Measurements from ENCODE around the gene NAPG. TPM values are rescaled to one million over a fixed set of nuclear protein-coding genes. Genes with fewer than 3 reads are reported as not detected.

The NAPG gene
- total and polyA plus RNA-seq, 4 experiments from 2014 or later, result 14.6 to 29.2 (median 22.1) TPM

- Mint-ChIP-seq H3K9me3 (peaks cover 0 to 9% (median 4%) of the 10 kb centered on the region in 8 donors), H3K4me1 (no peaks in the 10 kb centered on the region), H3K4me3 (no peak overlapping the region), H3K36me3 (no peaks in the 10 kb centered on the region), H3K27me3 (peaks cover 35 to 41% of the 10 kb centered on the region in 2 donors), H3K27ac (no peak overlapping the region)
- ChIA-PET CTCF (ENCODE audit: partially characterized antibody) (no interaction called here), POLR2A (ENCODE audit: partially characterized antibody) (no interaction called here)
- no peak for DNase-seq
- intact Hi-C loops (cut with micrococcal nuclease), result no loop called here
- no peaks in the 10 kb centered on the region for H3K27me3 ChIP-seq (ENCODE audit: insufficient read depth, low read length)
- H3K27ac ChIP-seq (ENCODE audit: low read depth, low read length), result no peak overlapping the region
- no peaks in the 10 kb centered on the region for H3K9me3 ChIP-seq (ENCODE audit: control insufficient read depth in 1 of 2, low read length in 2 of 2)
- H3K4me1 ChIP-seq (ENCODE audit: insufficient read depth, low read length), result no peaks in the 10 kb centered on the region
- no peaks in the 10 kb centered on the region for H3K36me3 ChIP-seq (ENCODE audit: insufficient read depth, low read length)
- no peak overlapping the region for H3K4me3 ChIP-seq (ENCODE audit: low read length in 2 of 2)
Observed at GRCh38 chr18:10514082-10514481, 11.7 kb upstream of the NAPG start.

GRCh38 chr18:10514601-10515000 lies 11.2 kb upstream of the NAPG start:
- Histone ChIP-seq H3K4me1 (ENCODE audit: insufficient read depth, low read length) (no peaks in the 10 kb centered on the region), H3K9me3 (ENCODE audit: control insufficient read depth in 1 of 2, low read length in 2 of 2) (no peaks in the 10 kb centered on the region), H3K36me3 (ENCODE audit: insufficient read depth, low read length) (no peaks in the 10 kb centered on the region), H3K4me3 (ENCODE audit: low read length in 2 of 2) (no peak overlapping the region), H3K27ac (ENCODE audit: low read depth, low read length) (no peak overlapping the region), H3K27me3 (ENCODE audit: insufficient read depth, low read length) (no peaks in the 10 kb centered on the region)
- DNase-seq, result no peak
- no peak overlapping the region for H3K4me3 Mint-ChIP-seq
- ChIA-PET CTCF (ENCODE audit: partially characterized antibody) (no interaction called here), POLR2A (ENCODE audit: partially characterized antibody) (no interaction called here)
- peaks cover 0 to 6% (median 4%) of the 10 kb centered on the region in 8 donors for H3K9me3 Mint-ChIP-seq
- H3K4me1 Mint-ChIP-seq, result peaks cover 0 to under 1% (median 0%) of the 10 kb centered on the region in 4 donors
- intact Hi-C loops (cut with micrococcal nuclease), result no loop called here
- no peak overlapping the region for H3K27ac Mint-ChIP-seq
- no peaks in the 10 kb centered on the region for H3K36me3 Mint-ChIP-seq
- peaks cover 39 to 43% of the 10 kb centered on the region in 2 donors for H3K27me3 Mint-ChIP-seq

GRCh38 chr18:10515456-10515855 lies 10.4 kb upstream of the NAPG start:
- intact Hi-C loops (cut with micrococcal nuclease), result no loop called here
- no peak for DNase-seq
- H3K27me3 Mint-ChIP-seq, result peaks cover 41 to 43% of the 10 kb centered on the region in 2 donors

GRCh38 chr18:10516078-10516477 lies 9.7 kb upstream of the NAPG start:
- intact Hi-C loops (cut with micrococcal nuclease), result no loop called here
- H3K36me3 Mint-ChIP-seq, result no peaks in the 10 kb centered on the region
- CTCF ChIA-PET (ENCODE audit: partially characterized antibody), result interaction anchor here (1.2 kb wide), 1 partner anchor 544 kb away, joined by 3 read pairs; no protein-coding TSS in a partner anchor

More at GRCh38 chr18:10515456-10515855, 10.4 kb upstream of the NAPG start:
- Histone ChIP-seq H3K27ac (ENCODE audit: low read depth, low read length) (no peak overlapping the region), H3K4me1 (ENCODE audit: insufficient read depth, low read length) (no peaks in the 10 kb centered on the region), H3K4me3 (ENCODE audit: low read length in 2 of 2) (no peak overlapping the region), H3K9me3 (ENCODE audit: control insufficient read depth in 1 of 2, low read length in 2 of 2) (no peaks in the 10 kb centered on the region), H3K36me3 (ENCODE audit: insufficient read depth, low read length) (no peaks in the 10 kb centered on the region), H3K27me3 (ENCODE audit: insufficient read depth, low read length) (no peaks in the 10 kb centered on the region)
- H3K27ac Mint-ChIP-seq, result no peak overlapping the region
- ChIA-PET POLR2A (ENCODE audit: partially characterized antibody) (no interaction called here), CTCF (ENCODE audit: partially characterized antibody) (interaction anchor here (1.2 kb wide), 1 partner anchor 543 kb away, joined by 3 read pairs; no protein-coding TSS in a partner anchor)
- H3K4me3 Mint-ChIP-seq, result no peak overlapping the region
- H3K36me3 Mint-ChIP-seq, result no peaks in the 10 kb centered on the region
- H3K9me3 Mint-ChIP-seq, result peaks cover 0 to 6% (median 0%) of the 10 kb centered on the region in 8 donors
- H3K4me1 Mint-ChIP-seq, result peaks cover 0 to 5% (median 2%) of the 10 kb centered on the region in 4 donors

GRCh38 chr18:10518595-10519255 lies 7.1 kb upstream of the NAPG start:
- H3K27me3 Mint-ChIP-seq, result peaks cover 33 to 40% of the 10 kb centered on the region in 2 donors
- Histone ChIP-seq H3K4me1 (ENCODE audit: insufficient read depth, low read length) (no peaks in the 10 kb centered on the region), H3K9me3 (ENCODE audit: control insufficient read depth in 1 of 2, low read length in 2 of 2) (no peaks in the 10 kb centered on the region), H3K27me3 (ENCODE audit: insufficient read depth, low read length) (no peaks in the 10 kb centered on the region), H3K4me3 (ENCODE audit: low read length in 2 of 2) (no peak overlapping the region), H3K36me3 (ENCODE audit: insufficient read depth, low read length) (no peaks in the 10 kb centered on the region), H3K27ac (ENCODE audit: low read depth, low read length) (no peak overlapping the region)
- CTCF ChIA-PET (ENCODE audit: partially characterized antibody), result interaction anchor here (0.7 to 3.8 kb wide), 4 partner anchors 9 to 546 kb away, joined by 3 to 42 read pairs (median 4); no protein-coding TSS in a partner anchor
- no peak for DNase-seq
- H3K4me1 Mint-ChIP-seq, result peaks cover 0 to 5% (median 2%) of the 10 kb centered on the region in 4 donors
- intact Hi-C loops (cut with micrococcal nuclease), result no loop called here
- POLR2A ChIA-PET (ENCODE audit: partially characterized antibody), result no interaction called here
- no peaks in the 10 kb centered on the region for H3K36me3 Mint-ChIP-seq
- H3K27ac Mint-ChIP-seq, result no peak overlapping the region
- peaks cover 0 to 6% (median 0%) of the 10 kb centered on the region in 8 donors for H3K9me3 Mint-ChIP-seq
- H3K4me3 Mint-ChIP-seq, result no peak overlapping the region

More at GRCh38 chr18:10516078-10516477, 9.7 kb upstream of the NAPG start:
- Histone ChIP-seq H3K4me1 (ENCODE audit: insufficient read depth, low read length) (no peaks in the 10 kb centered on the region), H3K36me3 (ENCODE audit: insufficient read depth, low read length) (no peaks in the 10 kb centered on the region), H3K9me3 (ENCODE audit: control insufficient read depth in 1 of 2, low read length in 2 of 2) (no peaks in the 10 kb centered on the region), H3K27ac (ENCODE audit: low read depth, low read length) (no peak overlapping the region), H3K4me3 (ENCODE audit: low read length in 2 of 2) (no peak overlapping the region), H3K27me3 (ENCODE audit: insufficient read depth, low read length) (no peaks in the 10 kb centered on the region)
- Mint-ChIP-seq H3K27ac (no peak overlapping the region), H3K27me3 (peaks cover 39 to 43% of the 10 kb centered on the region in 2 donors), H3K4me3 (no peak overlapping the region), H3K4me1 (peaks cover 0 to 5% (median 2%) of the 10 kb centered on the region in 4 donors), H3K9me3 (peaks cover 0 to 6% (median 0%) of the 10 kb centered on the region in 8 donors)
- POLR2A ChIA-PET (ENCODE audit: partially characterized antibody), result no interaction called here
- DNase-seq, result no peak

- H3K4me1 Mint-ChIP-seq, result peaks cover 2 to 7% (median 4%) of the 10 kb centered on the region in 4 donors
- Histone ChIP-seq H3K4me3 (ENCODE audit: low read length in 2 of 2) (no peak overlapping the region), H3K9me3 (ENCODE audit: control insufficient read depth in 1 of 2, low read length in 2 of 2) (no peaks in the 10 kb centered on the region), H3K4me1 (ENCODE audit: insufficient read depth, low read length) (no peaks in the 10 kb centered on the region), H3K27me3 (ENCODE audit: insufficient read depth, low read length) (no peaks in the 10 kb centered on the region), H3K36me3 (ENCODE audit: insufficient read depth, low read length) (no peaks in the 10 kb centered on the region), H3K27ac (ENCODE audit: low read depth, low read length) (no peak overlapping the region)
- DNase-seq, result no peak
- POLR2A ChIA-PET (ENCODE audit: partially characterized antibody), result no interaction called here
- peaks cover 28 to 38% of the 10 kb centered on the region in 2 donors for H3K27me3 Mint-ChIP-seq
- H3K4me3 Mint-ChIP-seq, result no peak overlapping the region
- H3K9me3 Mint-ChIP-seq, result peaks cover 0 to 6% (median 0%) of the 10 kb centered on the region in 8 donors
- no peak overlapping the region for H3K27ac Mint-ChIP-seq
- no peaks in the 10 kb centered on the region for H3K36me3 Mint-ChIP-seq
- intact Hi-C loops (cut with micrococcal nuclease), result no loop called here
- CTCF ChIA-PET (ENCODE audit: partially characterized antibody), result interaction anchor here (0.5 to 3.8 kb wide), 5 partner anchors 10 to 561 kb away, joined by 3 to 42 read pairs (median 4); no protein-coding TSS in a partner anchor
Observed at GRCh38 chr18:10519366-10519765, 6.5 kb upstream of the NAPG start.

GRCh38 chr18:10519999-10520935 lies 5.6 kb upstream of the NAPG start:
- Mint-ChIP-seq H3K4me1 (peaks cover 11 to 16% (median 13%) of the 10 kb centered on the region in 4 donors), H3K36me3 (no peaks in the 10 kb centered on the region), H3K4me3 (no peak overlapping the region), H3K27ac (no peak overlapping the region), H3K9me3 (peaks cover 0 to 6% (median 0%) of the 10 kb centered on the region in 8 donors), H3K27me3 (peaks cover 26 to 35% of the 10 kb centered on the region in 2 donors)
- Histone ChIP-seq H3K4me1 (ENCODE audit: insufficient read depth, low read length) (peaks cover 9% of the 10 kb centered on the region), H3K9me3 (ENCODE audit: control insufficient read depth in 1 of 2, low read length in 2 of 2) (no peaks in the 10 kb centered on the region), H3K4me3 (ENCODE audit: low read length in 2 of 2) (no peak overlapping the region), H3K27ac (ENCODE audit: low read depth, low read length) (no peak overlapping the region), H3K36me3 (ENCODE audit: insufficient read depth, low read length) (no peaks in the 10 kb centered on the region), H3K27me3 (ENCODE audit: insufficient read depth, low read length) (no peaks in the 10 kb centered on the region)
- ChIA-PET CTCF (ENCODE audit: partially characterized antibody) (interaction anchor here (0.5 to 3.8 kb wide), 6 partner anchors 11 to 562 kb away, joined by 3 to 42 read pairs (median 4); no protein-coding TSS in a partner anchor), POLR2A (ENCODE audit: partially characterized antibody) (no interaction called here)
- peak; percentile 40 to 55 (median 49) for DNase-seq
- intact Hi-C loops (cut with micrococcal nuclease), result loop anchor here (1.0 kb wide), 1 partner anchor 549 kb away; no protein-coding TSS in a partner anchor
